ENCODE results near the gene SCG2.

DNA sequence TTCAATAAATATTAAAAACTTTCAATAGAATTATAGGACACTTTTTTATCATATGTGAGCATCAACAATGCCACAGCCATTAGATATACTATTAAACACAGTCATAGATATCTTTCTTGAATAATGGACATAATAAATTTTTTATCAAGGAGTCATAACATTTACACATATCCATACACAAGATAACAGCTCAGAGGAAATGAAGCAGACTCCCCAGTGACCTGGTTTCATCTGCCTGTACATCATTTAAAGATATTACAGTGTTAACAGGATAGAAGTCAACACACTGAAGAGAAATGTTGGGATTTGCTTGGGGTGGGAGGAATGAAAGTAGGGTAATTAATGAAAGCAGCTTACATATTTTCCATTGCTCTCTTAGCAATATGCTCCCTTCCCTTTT is 5.1 kb downstream of the SCG2 start:
- no peak for TF ChIP-seq CTCF (IDR thresholded peaks at IDR 0.05)
- TF ChIP-seq POLR2A (IDR thresholded peaks at IDR 0.05) = no peak

Measured in heart left ventricle (tissue), 13 donors.